ENCODE results near the gene PVALEF.

DNA sequence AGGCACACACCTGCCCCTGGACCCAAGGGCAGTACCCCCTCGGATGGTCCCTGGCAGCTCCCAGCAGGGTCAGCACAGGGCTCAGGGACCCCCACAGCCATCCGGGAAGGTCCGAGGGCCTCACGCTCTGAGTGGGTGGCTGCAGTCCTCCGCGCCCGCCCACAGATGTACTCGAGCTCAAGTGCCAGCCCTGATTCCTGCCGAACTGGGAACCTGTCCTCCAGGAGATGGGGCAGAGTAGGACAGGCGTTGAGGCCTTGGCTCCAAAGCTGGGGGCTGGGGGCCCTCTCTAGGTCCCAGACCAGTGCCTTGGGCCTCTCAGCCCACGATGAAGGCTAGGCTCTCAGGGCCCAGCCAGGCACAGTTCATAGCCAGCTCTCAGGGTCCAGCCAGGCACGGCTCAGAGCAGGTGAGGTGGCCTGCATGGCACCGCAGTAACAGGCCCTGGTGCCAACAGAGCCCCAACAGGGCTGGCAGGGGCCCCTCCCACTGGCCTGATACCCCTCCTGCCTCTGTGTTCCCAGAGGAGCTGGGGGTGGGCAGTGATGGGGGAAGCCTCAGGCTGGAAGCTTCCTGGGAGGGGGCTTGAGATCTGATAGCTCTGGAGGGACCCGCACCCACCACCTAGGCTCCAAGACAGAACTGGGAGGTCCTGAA is 35.5 kb upstream of the PVALEF start:
- TF ChIP-seq POLR2A (IDR thresholded peaks at IDR 0.05) (no peak), POLR2AphosphoS5 (IDR thresholded peaks at IDR 0.05) (no peak)

All from prostate gland (tissue), 1 donor.